HUDEP-2 (cell line): ENCODE measurements around the gene NLK.
"Not testable (repeated sequence)": the region's sequence is repeated elsewhere in the genome, so short reads cannot be mapped to it uniquely, and the experiment has no call there.

ENCODE experiments used
- DNase-seq, 76 experiments: peaks; one replicate each; lab custom pipeline; 2025; ENCODE audit not compliant: unreplicated experiment in 76 of 76; lab: John Stamatoyannopoulos, UW

Gene NLK

GRCh38 chr17:28227316-28228108 is 185.0 kb downstream of the NLK start:
- peak in 29 of 76 experiments; percentile 10 to 71 (median 41) for DNase-seq

- no peak for DNase-seq
These were observed 185.8 kb downstream of the NLK start for GRCh38 chr17:28228109-28228840.

GRCh38 chr17:28228986-28229729 is 186.7 kb downstream of the NLK start:
- peak in 13 of 76 experiments; percentile 5 to 34 (median 23) for DNase-seq

DNA sequence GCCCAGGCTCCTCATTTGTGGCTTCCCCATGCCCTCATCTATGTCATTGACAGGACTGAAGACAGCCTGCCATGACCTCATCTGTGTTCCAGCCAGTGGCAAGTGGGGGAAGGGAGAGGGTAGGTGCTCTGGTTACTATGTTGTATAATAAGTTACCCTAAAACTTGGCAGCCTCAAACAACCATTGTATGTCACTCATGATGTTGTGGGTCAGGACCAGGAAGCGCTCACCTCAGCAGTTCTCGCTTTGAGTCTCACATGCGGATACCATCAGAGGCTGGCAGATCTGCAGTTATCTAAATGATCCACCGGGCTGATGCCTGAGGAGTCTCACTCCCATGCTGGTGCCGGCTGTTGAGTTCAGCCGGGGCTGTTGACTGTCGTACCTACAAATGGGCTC is 187.5 kb downstream of the NLK start:
- peak in 60 of 76 experiments; percentile 6 to 72 (median 47) for DNase-seq

DNA sequence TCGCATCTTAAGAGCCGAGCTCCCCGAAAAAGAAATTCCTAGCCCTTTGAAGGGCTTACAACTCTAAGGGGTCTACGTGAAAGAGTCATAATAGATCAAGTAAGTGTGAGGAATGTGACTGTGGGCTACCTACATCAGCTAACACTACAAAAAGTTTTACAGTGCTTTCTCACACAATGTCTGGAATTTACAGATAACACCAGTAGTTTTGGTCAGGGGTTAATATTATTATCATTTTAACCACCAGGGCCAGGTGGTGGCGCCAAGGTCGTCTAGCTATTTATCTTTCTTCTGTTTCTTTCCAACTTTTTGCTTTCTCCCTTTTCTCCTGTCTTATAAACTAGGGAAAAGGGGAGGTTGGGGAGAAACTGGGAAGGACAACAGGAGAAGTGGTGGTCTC is 188.1 kb downstream of the NLK start:
- peak in 10 of 76 experiments; percentile 12 to 46 (median 38) for DNase-seq

GRCh38 chr17:28231624-28232023 is 189.1 kb downstream of the NLK start:
- not testable (repeated sequence) for DNase-seq

DNA sequence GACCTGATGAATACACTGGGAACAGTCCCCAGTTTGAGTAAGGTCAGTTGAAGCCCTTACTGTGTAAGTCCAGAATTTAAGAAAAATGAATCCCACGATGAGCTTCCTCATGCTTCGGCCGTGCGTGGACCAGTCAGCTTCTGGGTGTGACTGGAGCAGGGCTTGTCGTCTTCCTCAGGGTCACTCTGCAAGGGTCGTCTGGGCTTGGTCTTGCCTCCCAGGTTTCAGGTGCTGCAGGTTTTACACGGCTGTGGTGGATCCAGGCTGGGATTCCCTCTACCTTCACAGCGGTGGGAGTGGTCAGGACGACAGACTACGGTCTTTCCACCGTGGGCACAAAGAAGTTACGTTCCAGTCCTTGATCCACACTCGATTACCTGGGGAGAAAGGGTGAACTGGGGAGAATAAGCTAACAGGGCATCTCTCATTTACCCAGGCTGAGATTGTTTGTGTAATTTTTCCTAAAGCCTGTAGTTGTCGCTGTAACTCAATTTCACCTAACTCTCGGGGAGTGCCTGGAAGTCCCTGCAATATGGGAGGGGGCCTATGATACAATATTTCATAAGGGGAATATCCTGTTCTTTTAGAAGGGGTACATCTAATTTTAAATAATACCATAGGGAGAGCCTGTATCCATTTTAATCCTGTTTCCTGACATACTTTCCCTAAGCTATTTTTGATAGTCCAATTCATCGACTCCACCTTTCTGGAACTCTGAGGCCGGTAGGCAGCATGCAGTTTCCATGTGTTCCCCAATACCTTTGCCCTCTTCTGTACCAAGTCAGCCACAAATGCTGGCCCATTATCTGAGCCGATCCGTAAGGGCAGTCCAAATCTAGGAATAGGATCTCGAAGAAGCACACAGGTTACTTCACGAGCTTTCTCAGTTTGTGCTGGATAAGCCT is 190.7 kb downstream of the NLK start:
- not testable (repeated sequence) for DNase-seq

DNA sequence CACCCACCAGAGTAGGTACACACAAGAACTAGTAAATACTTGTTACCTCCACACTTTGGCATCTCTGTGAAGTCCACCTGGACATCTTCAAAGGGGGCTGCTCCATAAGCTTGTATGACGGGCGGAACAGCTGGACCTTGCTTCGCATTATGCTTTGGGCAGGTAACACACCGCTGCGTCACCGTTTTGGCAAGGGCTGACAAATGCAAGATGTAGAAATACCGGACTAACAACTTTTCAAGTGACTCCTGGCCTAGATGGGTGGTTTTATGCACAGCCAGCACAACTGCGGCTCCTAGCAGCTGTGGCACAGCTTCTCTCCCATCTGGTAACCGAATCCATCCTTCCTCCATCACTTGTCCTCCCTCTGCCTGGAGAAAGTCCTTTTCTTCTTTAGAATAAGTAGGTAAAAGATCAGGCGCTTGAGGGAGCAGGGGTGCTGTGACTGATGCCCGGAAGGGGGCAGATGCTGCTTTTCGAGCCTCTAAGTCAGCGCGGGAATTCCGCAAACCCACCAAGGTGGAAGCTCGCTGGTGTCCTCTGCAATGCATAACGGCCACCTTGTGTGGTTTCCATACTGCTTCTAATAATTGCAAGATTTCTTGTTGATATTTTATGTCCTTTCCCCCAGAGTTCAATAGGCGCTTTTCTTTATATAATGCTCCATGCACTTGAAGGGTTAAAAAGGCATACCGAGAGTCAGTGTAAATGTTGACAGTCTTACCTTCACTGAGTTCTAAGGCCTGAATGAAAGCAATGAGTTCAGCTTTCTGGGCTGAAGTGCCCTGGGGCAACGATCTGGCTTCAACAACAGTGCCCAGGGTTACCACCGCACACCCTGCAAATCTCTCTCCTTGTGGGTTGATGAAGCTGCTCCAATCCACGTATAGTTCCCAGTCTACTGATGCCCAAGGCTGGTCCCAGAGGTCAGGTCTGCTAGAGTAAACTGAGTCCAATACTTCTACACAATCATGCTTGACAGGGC is 191.7 kb downstream of the NLK start:
- not testable (repeated sequence) for DNase-seq

DNA sequence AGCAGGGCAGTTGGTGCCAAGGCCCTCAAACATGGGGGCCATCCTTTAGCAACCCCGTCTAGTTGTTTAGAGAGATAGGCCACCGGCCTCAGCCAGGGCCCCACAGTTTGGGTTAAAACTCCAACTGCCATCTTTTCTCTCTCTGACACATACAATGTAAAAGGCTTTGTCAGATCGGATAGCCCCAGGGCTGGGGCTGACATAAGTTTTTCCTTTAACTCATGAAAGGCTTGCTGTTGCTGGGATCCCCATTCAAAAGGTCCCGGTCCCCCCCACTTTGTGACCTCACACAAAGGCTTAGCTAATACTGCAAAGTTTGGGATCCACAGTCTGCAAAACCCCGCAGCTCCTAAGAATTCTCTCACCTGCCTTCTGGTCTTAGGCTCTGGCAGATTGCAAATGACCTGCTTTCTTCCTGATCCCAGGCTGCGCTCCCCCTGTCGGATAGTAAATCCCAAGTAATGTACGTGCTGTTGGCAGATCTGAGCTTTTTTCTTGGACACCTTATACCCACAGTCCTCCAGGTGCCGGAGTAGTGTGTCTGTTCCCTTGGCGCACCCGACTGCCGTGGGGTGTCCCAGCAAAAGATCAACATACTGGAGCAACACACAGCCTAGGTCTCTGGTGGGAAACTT is 192.7 kb downstream of the NLK start:
- DNase-seq, result not testable (repeated sequence)

GRCh38 chr17:28236033-28236653 is 193.7 kb downstream of the NLK start:
- peak in 7 of 76 experiments; percentile 9 to 35 (median 26) for DNase-seq

DNA sequence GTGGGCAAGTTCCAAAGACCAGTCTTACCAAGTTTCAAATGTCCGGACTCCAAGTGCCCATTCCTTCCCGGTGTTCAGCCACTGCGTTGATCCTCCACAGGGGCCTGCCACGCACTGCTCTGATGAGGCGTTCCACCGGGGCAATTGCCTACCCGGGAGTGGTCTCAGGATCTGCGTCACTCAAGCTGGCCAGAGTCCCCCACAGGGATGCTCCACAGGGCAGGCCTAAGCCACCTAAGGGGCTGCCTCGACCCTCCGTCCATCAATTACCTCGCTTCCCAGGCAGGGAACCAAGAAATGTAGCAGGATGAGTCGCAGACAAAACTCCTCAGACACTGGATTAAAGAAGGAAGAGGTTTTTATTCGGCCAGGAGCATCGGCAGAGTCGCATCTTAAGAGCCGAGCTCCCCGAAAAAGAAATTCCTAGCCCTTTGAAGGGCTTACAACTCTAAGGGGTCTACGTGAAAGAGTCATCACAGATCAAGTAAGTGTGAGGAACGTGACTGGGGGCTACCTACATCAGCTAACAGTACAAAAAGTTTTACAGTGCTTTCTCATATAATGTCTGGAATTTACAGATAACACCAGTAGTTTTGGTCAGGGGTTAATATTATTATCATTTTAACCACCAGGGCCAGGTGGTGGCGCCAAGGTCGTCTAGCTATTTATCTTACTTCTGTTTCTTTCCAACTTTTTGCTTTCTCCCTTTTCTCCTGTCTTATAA is 196.2 kb downstream of the NLK start:
- peak in 3 of 76 experiments; percentile 5 to 32 (median 6) for DNase-seq

DNA sequence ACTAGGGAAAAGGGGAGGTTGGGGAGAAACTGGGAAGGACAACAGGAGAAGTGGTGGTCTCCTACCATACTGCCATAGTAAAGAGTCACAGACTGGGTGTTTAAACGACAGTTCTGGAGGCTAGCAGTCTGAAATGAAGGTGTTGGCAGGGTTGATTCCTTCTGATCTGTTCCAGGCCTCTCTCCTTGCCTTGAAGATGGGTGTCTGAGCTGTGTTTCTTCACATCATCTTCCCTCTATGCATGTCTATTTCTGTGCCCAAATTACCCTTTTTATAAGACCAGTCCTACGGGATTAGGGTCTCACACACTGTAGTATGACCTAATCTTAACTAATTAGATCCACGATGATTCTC is 196.8 kb downstream of the NLK start:
- DNase-seq, result no peak

- no peak for DNase-seq
These were observed 198.3 kb downstream of the NLK start for GRCh38 chr17:28240688-28241340.

DNA sequence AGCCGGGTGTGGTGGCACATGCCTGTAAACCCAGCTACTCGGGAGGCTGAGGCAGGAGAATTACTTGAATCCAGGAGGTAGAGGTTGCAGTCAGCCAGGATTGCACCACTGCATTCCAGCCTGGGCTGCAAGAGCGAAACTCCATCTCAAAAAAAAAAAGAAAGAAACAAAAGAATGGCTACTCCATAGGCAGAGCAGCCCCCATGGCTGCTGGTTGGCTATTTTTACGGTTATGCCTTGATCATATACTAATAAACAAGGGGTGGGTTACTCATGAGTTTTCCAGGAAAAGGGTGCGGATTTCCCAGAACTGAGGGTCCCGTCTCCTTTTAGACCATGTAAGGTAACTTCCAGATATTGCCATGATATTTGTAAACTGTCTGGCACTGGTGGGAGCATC is 200.3 kb downstream of the NLK start:
- no peak for DNase-seq

GRCh38 chr17:28243268-28243667 is 200.8 kb downstream of the NLK start:
- peak in 9 of 76 experiments; percentile 7 to 30 (median 17) for DNase-seq

DNA sequence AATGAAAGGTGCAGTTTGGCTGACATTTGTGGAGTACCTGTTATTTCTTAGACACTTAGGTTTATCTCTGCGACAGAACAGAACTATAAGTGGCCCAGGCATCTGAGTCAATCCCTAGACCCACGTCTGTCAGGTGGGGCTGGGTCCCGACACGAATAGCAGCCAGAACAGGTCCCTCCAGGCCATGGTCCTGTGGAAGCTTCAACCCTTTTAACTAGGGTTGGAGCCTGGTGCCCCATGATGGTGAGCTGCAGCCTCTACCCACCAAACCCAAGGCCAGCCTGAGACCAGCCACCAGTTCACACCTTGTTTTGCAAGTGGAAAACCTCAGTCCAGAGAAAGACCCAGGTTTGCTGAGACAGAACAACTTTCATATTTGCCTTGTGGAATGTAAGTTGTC is 202.0 kb downstream of the NLK start:
- no peak for DNase-seq
